Cardiac septum (tissue), 1 donor: ENCODE measurements around the gene PCDHB13. TPM values are rescaled to one million over a fixed set of nuclear protein-coding genes. Genes with fewer than 3 reads are reported as not detected.
"Not testable (repeated sequence)": the region's sequence is repeated elsewhere in the genome, so short reads cannot be mapped to it uniquely, and the experiment has no call there.

ENCODE experiments used
- DNase-seq: peaks from one replicate; pipeline ENCODE4 v3.0.0-alpha.2; 2020; ENCODE audit warnings: low spot score
- intact Hi-C: fragments of 100-400 bp; cut with DNase I; formaldehyde crosslinking; loops from one replicate; pipeline ENCODE4 v1.14.0; 2022
- total RNA-seq: library from RNA; stranded (reverse); fragmentation: NEBNext Ultra II Directional; extraction: Animal tissue kit (Norgen Biotek cat#: 25700); gene quantifications from one replicate; pipeline ENCODE4 v1.2.1, GENCODE V29; 2021
- donor health status: DM: no; HTN: no; CAD: no.

Gene PCDHB13
- total RNA-seq, 1 donor from 2014 or later = 4.8 TPM

DNA sequence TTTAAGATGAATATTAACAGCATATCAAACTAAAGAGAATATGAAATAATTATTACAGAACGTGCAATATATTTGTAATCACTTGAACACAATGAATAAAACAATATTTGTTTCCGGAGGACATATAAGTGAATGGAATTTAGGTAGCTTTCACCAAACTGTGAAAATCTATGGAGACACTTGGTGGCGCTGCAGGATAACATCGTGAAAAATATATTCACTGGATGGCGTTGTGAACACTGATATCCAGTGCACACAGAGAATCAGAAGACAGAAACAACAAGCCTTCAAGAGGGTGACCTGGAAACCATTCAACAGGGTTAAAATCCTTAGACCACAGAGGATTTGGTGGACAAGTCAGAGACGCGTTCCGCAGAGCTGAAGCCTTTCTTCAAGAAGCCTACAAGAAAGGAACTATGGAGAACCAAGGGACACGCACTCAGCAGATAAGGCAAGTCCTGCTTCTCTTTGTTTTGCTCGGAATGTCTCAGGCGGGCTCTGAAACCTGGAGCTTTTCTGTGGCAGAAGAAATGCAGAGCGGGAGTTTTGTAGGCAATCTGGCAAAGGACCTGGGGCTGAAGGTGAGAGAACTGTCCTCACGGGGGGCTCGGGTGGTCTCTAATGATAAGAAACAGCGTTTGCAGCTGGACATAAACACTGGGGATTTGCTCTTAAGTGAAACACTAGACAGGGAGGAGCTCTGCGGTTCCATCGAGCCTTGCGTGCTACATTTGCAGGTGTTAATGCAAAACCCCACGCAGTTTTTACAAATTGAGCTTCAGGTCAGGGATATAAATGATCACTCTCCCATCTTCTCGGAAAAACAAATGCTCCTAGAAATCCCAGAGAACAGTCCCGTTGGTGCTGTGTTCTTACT lies 14.1 kb upstream of the PCDHB13 start, which contains the start of gene PCDHB11:
Gene PCDHB11 (plus strand): TSS at position 269 of the 877 bp plus-strand sequence. CDS start 148 bp downstream, at position 417.
- intact Hi-C loops = no loop called here
- DNase-seq = no peak

DNA sequence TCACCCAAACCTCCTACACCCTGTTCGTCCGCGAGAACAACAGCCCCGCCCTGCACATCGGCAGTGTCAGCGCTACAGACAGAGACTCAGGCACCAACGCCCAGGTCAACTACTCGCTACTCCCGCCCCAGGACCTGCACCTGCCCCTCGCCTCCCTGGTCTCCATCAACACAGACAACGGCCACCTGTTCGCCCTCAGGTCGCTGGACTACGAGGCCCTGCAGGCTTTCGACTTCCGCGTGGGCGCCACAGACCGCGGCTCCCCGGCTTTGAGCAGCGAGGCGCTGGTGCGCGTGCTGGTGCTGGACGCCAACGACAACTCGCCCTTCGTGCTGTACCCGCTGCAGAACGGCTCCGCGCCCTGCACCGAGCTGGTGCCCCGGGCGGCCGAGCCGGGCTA lies 12.6 kb upstream of the PCDHB13 start:
- DNase-seq, intact Hi-C loops: not testable (repeated sequence)

- intact Hi-C loops, DNase-seq: not testable (repeated sequence)
These were observed 12.1 kb upstream of the PCDHB13 start for GRCh38 chr5:141201646-141202045.

DNA sequence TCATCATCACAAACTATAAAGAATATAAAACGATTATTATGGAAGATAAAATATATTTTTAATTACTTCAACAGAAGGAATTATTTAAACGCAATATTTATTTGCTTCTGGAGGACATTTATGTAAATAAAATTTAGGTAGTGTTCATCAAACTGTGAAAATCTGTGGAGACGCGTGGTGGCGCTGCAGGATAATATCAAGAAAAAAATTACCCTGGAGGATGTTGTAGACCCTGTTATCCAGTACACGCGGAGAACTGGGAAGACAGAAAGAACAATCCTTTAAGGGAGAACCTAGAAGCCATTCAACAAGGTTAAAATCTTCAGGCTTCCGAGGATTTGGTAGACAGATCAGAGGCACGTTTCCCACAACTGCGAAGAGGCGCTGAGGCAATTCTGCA lies 5.2 kb upstream of the PCDHB13 start, which contains the start of gene PCDHB12:
Gene PCDHB12 (plus strand): TSS at position 242 of the 400 bp plus-strand sequence. CDS start 189 bp downstream, outside the sequence.
- DNase-seq = no peak
- intact Hi-C loops = no loop called here

DNA sequence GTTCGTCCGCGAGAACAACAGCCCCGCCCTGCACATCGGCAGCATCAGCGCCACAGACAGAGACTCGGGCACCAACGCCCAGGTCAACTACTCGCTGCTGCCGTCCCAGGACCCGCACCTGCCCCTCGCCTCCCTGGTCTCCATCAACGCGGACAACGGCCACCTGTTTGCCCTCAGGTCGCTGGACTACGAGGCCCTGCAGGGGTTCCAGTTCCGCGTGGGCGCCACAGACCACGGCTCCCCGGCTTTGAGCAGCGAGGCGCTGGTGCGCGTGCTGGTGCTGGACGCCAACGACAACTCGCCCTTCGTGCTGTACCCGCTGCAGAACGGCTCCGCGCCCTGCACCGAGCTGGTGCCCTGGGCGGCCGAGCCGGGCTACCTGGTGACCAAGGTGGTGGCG lies 3.4 kb upstream of the PCDHB13 start:
- DNase-seq, intact Hi-C loops: not testable (repeated sequence)

GRCh38 chr5:141210849-141211248 lies 2.9 kb upstream of the PCDHB13 start:
- intact Hi-C loops, DNase-seq: not testable (repeated sequence)

DNA sequence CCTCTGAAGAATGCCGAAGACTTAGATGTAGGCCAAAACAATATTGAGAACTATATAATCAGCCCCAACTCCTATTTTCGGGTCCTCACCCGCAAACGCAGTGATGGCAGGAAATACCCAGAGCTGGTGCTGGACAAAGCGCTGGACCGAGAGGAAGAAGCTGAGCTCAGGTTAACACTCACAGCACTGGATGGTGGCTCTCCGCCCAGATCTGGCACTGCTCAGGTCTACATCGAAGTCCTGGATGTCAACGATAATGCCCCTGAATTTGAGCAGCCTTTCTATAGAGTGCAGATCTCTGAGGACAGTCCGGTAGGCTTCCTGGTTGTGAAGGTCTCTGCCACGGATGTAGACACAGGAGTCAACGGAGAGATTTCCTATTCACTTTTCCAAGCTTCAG lies 864 bp downstream of the PCDHB13 start:
- intact Hi-C loops, DNase-seq: not testable (repeated sequence)

GRCh38 chr5:141215504-141215903 lies 1.8 kb downstream of the PCDHB13 start:
- intact Hi-C loops, DNase-seq: not testable (repeated sequence)

GRCh38 chr5:141216035-141216434 lies 2.3 kb downstream of the PCDHB13 start:
- DNase-seq, intact Hi-C loops: not testable (repeated sequence)

- DNase-seq = no peak
- intact Hi-C loops = no loop called here
These were observed 9.5 kb downstream of the PCDHB13 start, which contains the start of gene PCDHB14 for GRCh38 chr5:141223112-141223783. TSS of gene PCDHB14 (plus strand) at chr5:141223343. CDS start at chr5:141223506, 163 bp downstream.

- DNase-seq, intact Hi-C loops: not testable (repeated sequence)
These were observed 11.1 kb downstream of the PCDHB13 start for GRCh38 chr5:141224844-141225243.

- DNase-seq, intact Hi-C loops: not testable (repeated sequence)
These were observed 11.7 kb downstream of the PCDHB13 start for GRCh38 chr5:141225421-141225820.

GRCh38 chr5:141234109-141234667 lies 20.5 kb downstream of the PCDHB13 start:
- intact Hi-C loops = no loop called here
- no peak for DNase-seq

DNA sequence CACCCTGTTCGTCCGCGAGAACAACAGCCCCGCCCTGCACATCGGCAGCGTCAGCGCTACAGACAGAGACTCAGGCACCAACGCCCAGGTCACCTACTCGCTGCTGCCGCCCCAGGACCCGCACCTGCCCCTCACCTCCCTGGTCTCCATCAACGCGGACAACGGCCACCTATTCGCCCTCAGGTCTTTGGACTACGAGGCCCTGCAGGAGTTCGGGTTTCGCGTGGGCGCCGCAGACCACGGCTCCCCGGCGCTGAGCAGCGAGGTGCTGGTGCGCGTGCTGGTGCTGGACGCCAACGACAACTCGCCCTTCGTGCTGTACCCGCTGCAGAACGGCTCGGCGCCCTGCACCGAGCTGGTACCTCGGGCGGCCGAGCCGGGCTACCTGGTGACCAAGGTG lies 22.2 kb downstream of the PCDHB13 start:
- intact Hi-C loops, DNase-seq: not testable (repeated sequence)

- intact Hi-C loops = no loop called here
- DNase-seq = no peak
These were observed 23.0 kb downstream of the PCDHB13 start for GRCh38 chr5:141236516-141237313.

DNA sequence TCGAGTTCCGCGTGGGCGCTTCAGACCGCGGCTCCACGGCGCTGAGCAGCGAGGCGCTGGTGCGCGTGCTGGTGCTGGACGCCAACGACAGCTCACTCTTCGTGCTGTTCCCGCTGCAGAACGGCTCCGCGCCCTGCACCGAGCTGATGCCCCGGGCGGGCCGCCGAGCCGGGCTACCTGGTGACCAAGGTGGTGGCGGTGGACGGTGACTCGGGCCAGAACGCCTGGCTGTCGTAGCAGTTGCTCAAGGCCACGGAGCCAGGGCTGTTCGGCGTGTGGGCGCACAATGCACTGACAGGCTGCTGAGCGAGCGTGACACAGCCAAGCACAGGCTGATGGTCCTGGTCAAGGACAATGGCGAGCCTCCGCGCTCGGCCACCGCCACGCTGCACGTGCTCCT lies 27.8 kb downstream of the PCDHB13 start:
- no peak for DNase-seq
- intact Hi-C loops = loop anchor here (10.0 kb wide), 1 partner anchor 73 kb away; no protein-coding TSS in a partner anchor

DNA sequence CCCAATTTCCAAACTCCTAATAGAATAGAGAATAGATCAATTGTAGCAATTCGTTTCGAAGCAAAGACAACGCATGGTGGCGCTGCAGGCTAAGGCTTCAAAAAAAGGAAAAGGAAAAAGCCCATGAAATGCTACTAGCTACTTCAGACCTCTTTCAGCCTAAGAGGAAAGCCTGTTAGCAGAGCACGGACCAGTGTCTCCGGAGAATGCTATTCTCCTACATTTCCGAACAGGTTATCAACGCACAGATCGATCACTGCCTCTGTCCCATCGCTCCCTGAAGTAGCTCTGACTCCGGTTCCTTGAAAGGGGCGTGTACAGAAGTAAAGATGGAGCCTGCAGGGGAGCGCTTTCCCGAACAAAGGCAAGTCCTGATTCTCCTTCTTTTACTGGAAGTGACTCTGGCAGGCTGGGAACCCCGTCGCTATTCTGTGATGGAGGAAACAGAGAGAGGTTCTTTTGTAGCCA lies 31.6 kb downstream of the PCDHB13 start, which contains the start of gene PCDHB15:
Gene PCDHB15 (plus strand): TSS at position 146 of the 468 bp plus-strand sequence. CDS start 184 bp downstream, at position 330.
- DNase-seq = no peak
- intact Hi-C loops = loop anchor here (2.0 to 10.0 kb wide), 2 partner anchors 70 to 316 kb away; no protein-coding TSS in a partner anchor

- intact Hi-C loops = loop anchor here (10.0 kb wide), 1 partner anchor 68 kb away; no protein-coding TSS in a partner anchor
- not testable (repeated sequence) for DNase-seq
These were observed 33.3 kb downstream of the PCDHB13 start for GRCh38 chr5:141246971-141247370.
